Loucy (cell line): ENCODE measurements around the gene PITPNC1.

Experiments
- CTCF ChIP-seq: fragments of 200-600 bp; sonication (generic); conservative IDR thresholded peaks from 2 replicates; pipeline ENCODE4 v1.5.1; 2014; ENCODE audit warnings: mild to moderate bottlenecking, antibody characterized with exemption, low read length
- EZH2phosphoT487 ChIP-seq: fragments of 200-600 bp; IDR thresholded peaks from 2 replicates; pipeline ENCODE4 v1.6.1; 2018; ENCODE audit warnings: antibody characterized with exemption, mild to moderate bottlenecking, moderate library complexity, borderline replicate concordance

DNA sequence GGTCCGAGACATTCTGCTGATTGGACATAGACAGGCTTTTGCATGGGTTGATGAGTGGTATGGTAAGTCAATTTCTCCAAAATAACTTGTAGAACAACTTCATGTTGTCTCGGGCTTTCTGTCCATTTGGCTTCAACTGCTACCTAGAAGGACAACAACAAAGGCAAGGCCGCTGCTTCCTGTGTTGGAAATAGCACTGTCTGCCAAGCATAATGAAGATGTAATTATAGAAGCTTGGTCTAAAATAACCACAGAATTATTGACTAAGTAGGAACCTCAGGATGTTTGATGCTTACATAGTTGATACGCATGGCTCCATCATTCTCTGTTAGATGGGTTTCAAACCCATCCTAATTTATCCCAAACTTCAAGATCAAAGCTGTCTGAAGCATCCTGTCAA is 298.4 kb downstream of the PITPNC1 start:
- TF ChIP-seq CTCF (no peak), EZH2phosphoT487 (no peak)
